Right renal pelvis (tissue), 4 donors: Measurements from ENCODE around the gene BCL11B. TPM values are rescaled to one million over a fixed set of nuclear protein-coding genes. Genes with fewer than 3 reads are reported as not detected.

Experiments used
- DNase-seq, 4 donors: peaks; one replicate each; pipeline ENCODE4 v3.0.0-alpha.2; 2013; ENCODE audit warnings: low read depth in 4 of 4, low spot score in 3 of 4, missing footprints in 1 of 4
- polyA plus RNA-seq, 4 donors: library from polyadenylated mRNA; unstranded; fragments of 120-200 nt; gene quantifications; one replicate each; pipeline ENCODE4 v1.2.1, GENCODE V29; 2013; ENCODE audit not compliant: insufficient read length in 4 of 4

Gene BCL11B
- polyA plus RNA-seq, 4 donors = 2.3 to 2.6 (median 2.4) TPM

DNA sequence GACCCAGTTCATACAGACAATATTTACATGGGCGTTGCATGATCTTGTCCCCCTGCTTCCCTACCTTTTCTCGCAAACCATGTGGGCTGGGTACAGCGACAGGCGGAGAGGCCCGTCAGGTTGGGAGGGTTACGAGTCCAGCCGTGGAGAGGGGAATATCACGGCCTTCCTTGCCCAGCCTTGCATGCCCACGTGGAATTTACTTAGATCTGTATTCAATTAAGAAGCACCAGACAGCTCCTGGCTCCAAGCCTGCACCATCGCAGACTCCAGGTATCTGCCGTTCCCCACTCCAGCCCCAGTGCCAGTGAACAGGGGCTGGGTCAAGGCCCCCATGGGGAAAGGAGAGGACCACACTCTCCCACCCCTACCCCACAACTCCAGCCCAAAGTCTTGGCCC is 29.8 kb downstream of the BCL11B start:
- DNase-seq = no peak

DNA sequence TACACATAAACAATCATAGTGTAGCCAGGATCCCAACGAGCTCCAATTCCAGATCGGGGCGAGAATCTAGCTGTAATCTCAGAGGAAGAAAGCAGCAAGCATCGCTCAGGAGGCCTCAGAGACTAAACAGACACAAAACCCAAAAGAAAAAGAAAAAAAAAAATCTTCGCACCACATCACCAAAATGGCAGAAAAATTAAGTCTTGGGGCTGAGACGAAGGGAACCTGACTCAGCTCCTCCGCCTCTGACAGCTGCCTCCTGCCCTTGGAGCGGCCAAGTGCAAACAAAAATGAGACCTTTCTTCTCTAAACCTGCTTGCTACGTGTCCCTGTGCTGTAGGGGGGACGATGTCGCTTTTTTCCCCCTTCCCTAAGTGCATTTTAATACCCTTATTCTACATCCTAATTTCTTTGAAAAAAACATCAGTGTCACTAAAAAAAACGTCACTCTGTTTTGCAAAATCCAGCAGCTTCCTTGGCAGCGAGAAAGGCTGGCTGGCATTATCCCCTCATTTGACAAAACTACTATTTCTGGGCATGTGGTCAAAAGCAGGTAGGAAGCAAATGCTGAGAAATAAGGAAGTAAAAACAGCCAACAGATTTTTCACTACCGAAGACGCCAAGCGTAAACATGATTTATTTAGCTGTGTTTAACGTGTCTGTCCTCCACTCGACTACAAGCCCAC is 30.5 kb downstream of the BCL11B start:
- DNase-seq = no peak

DNA sequence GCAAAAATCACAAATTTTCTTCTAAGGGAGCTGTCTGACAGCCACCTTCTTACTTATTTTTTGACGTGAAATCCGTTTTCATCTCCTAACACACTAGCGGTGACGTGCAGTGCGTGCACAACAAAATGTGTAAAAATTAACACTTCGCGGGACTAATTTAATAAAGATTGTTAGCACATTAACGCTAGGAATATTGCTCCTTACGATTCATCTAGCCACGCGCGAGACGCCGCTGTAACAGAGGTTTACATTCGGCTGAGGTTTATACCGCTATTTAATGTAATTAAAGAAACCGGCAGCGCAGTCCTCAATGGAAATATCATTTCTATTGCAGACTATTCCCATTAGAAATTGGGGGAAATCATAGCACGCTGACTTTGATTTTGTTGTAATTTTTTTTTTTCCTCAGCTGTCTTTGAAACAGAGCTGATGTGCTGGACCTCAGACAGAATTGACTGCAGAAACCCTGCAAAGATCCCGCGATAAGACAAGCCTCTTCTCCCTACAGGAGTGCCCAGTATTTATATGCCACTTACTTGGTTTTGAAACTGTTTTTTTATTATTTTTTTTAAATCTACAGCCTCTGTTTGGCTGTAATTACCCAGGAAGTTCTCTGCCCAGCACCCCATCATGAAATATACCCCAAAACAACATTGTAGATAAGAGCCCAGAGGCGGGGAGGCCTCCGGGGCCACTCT is 31.2 kb downstream of the BCL11B start:
- no peak for DNase-seq

DNA sequence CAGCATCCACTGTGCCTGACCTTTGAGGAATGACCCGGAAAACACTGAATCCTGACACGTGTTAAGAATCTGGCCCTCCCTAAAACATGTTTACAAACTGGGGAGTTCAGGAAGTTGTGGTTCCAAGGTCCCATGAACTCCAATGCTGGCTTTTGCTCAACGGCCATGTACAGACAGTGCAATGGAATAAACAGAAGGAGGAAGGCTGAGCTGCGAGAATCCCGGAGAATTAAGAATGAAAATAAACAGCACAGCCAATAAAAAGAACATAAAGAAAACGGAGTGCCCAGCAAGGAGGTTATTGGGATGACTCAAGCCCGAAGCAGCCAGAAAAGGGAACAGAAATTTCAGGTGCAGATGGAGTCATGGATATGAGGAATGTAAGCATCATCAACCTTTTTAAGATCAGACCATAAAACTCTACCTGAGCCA is 32.3 kb downstream of the BCL11B start:
- DNase-seq = no peak

DNA sequence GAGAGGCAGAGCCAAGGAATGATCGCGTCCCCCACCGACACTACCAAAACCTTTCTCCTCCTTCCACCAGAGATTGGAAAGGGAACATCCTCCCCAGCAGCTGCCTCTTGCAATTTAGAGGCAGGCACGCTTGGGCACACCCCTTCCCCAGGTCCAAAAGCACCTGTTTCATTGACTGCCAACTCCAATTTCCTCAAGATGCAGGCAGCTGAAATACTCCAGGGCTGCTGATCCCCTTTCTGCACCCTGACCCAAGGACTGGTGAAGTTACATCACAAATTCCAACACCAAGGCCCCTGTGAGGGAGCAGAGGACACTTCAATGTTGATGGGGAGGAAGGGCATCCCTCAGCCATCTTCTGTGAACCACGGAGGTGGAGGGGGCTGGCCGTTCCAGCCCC is 33.8 kb downstream of the BCL11B start:
- no peak for DNase-seq

DNA sequence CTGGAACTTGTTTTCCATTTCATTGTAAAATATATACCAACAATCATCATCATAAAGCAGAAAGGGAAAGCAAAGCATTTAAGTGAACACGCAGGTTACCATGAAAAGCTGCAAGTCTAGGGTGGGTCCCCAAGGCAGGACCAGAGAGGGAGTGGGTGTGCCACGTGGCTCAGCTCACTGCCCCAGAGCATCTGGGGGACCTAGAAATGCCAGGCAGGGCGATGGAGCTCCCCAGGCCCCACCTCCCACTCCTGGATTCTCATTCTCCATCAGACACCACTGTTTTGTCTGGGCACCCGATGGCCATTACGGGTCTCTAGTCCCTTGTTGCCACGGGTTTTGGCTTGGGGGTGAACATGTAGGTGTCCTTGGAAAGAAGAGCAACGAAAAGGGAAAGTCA is 34.7 kb downstream of the BCL11B start:
- DNase-seq = no peak

DNA sequence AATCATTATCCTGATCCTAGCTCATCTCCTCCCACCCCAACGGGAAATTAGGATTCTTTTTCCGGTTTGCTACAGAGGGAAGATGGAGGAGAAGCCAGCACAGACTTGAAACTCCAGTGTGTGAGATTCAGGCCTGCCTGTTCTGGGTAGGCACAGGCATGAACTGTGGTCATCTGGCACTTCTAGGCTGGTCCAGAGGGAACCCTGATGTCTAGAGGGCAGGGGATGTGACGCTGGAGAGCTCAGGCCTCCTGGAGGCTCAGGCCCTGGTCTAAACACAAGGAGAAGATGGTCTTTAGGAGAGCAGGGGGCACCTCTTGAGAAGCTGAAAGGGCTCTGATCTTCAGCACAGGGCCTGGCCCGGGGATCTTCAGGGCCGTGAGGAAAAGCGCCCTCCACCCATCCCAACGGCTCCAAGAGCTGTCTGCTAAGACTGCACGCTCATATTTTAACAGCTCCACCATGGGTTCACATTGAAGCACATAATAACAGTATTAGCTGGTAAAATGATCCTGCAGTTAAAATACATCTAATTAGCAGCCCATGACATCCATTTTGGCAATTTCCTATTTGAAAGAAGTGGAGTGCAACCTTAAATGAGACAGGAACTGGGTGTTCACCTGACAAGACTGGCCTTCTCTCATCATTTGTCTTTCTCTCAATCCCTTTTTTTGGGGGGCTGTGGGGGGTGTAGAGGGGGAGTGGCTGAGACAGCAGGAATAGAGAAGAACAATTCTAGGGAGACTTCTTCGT is 35.4 kb downstream of the BCL11B start:
- no peak for DNase-seq

DNA sequence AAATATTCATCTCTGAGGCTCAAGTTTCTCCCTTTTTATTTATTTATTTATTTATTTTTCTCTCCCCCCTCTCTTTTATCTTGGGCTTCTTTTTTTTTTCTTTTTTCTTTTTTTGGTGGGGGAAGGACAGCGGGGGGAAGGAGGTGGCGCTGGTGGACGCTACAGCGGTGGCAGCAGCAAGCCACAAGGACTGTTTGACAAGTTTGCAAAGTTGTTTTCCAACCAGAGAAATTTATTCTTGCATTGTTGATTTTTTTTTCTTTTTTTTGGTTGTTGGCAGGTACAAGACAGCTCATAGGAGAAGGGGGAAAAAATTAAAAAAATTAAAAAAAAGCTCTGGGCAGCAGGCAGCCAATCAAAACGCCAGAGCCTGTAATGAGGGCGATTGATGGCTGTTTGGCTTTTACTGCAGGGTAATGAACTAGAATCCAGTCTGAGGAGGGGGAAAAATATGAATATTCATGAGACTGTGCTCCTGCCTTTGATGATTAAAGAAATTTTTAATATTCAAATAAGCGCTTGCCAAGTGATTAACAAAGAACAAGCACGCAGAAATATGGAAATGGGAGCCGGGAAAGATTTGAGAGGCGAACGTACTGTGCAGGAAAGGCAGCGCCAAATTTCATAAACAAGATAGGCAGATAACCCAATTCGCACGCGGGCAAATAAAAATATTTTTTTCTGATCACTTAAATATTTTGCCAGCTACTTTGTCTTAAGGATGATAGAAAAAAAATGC is 36.2 kb downstream of the BCL11B start:
- DNase-seq = no peak

DNA sequence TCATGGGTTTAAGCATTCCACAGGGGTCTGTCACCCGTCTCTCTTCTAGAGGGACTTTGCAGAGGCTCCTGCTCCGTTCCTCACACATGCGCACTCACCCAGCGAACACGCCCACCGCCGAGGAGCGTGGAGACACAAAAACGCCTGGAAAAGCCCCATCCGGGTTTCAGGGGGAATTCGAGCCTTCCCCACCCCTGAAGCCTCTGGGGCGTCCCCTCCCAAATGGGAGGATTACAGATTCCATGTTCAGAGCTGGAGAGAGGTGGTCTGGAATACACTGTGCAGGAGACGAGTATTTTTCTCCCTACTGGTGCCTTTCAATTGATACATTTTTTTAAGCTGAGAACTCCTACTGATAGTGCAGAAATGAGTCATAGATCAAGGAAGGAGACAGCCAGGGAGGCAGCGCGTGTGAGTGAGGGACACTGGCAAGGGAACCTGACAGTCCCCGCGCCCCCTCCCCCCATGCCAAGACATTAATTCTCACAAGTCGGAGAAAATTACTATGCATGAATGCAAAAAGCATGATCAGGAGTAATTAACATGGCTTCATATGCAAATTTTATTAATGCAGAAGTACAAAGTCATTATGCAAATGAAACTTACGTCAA is 36.9 kb downstream of the BCL11B start:
- DNase-seq = no peak

DNA sequence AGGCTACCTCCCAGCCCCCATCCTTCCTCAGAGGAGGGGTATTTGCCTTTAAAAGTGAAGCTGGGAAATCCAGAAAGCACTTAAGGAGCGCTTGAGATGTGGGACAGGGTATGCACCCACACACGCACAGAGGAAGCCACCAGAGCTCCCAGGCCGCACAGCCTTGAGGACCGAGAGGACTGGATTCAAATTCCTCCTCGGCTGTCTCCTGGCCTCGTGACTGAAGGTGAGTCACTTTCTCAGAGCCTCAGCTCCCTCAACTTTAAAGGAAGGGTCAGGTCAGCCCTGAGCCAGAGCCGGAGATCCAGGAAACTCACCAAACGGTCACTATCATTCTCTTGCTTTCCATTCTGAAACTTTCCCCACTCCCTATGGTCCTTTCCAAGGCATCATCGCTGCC is 37.6 kb downstream of the BCL11B start:
- DNase-seq = no peak

DNA sequence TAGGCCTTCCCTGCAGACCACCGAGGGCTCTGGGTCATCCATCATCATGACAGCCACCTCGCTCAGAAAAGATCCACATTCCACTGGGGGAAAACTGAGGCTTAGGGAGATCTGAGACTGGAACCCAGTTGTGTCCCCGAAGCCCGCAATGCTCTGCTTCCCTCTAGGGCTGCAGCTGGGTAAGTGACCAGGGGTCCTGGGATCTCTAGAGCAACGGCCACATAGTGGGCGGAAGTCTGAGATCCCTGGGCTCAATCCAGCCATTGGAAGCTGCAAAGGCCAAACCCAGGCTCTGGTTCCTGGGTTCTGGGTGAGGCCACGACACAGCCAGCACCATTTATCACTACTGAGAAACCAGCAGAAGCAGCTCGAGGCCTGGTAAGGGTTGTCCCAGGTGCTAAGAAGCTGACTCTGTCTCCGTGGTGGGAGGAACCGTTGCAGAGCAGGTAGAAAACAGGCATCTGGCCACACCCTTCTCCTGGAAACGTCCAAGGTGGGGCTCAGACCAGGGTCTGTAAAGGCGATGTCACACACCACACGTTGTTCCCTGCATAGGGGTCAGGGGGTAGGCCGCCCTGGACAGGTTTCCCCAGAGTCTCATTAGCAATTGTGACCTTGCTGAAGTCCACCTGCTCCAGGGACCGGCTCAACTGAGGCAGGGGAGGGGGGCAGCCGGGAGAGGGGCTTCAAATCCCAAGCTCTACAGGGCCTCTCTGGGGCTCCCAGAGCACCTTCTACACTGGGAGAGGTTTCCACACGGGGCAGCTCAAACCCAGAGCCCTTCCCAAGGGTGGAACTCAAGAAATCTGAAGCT is 38.6 kb downstream of the BCL11B start:
- no peak for DNase-seq

DNA sequence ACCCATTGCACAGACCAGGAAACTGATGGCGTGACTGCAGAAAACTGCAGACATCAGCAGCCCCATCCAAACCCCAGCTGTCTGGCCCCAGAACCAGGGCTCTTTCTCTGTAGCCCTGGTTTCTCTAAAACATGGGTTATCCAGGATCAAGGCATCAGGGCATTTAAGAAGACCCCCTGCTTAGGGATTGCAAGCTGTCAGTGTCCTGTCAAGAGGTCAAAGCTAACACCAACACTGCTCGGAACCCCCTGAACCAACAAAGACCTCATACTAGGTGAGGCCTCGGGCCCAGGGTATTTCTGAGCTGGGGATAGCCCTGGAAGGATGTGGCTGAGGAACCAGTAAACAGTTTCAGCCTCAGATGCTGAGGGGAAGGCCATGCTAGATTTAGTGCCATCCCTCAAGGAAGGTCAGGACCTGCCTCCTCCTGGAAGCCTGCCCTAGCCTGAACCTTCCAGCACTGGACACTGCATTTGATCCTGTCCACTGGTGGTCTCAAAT is 39.2 kb downstream of the BCL11B start:
- DNase-seq = no peak

DNA sequence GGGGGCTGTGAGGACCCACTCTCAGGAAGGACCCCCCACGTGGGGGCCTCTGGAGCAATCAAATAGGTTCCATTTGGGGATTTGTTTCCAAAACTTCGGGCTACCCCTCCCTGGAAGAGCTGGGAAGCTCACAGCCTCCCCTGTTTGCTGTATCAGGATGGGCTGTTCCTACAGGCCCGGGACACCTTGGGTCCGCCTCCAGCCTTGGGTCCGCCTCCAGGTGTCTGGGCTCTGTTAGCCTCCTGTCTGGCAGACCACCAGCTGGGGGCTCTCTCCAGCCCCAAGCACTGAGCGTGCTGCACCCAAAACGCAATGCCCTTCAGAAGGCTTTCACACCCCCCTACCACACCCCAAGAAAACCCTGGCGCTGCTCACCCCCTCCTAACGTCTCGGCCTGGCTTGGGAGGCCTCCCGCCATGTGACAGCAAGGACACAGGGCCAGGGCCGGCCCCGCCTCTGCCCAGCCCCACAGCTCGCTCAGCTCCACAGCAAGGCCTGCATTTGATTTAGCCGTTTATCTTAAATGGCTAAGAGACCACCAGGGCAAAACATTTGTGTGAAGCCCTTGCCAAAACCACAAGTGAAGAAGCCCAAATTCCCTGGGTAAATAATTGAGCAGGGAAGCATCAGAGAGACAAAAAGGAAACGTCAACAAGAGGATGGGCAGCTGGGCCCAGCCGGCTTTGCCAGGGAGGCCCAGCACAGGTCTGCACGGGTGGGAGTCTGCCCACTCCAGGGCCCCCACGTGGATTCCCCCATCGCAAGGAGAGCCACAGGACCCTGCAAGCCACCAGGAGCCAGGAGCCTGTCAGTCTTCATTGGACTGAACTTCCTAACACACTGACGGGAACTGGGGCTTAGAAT is 39.9 kb downstream of the BCL11B start:
- DNase-seq = peak in 2 of 4 donors; percentile 48 to 72

DNA sequence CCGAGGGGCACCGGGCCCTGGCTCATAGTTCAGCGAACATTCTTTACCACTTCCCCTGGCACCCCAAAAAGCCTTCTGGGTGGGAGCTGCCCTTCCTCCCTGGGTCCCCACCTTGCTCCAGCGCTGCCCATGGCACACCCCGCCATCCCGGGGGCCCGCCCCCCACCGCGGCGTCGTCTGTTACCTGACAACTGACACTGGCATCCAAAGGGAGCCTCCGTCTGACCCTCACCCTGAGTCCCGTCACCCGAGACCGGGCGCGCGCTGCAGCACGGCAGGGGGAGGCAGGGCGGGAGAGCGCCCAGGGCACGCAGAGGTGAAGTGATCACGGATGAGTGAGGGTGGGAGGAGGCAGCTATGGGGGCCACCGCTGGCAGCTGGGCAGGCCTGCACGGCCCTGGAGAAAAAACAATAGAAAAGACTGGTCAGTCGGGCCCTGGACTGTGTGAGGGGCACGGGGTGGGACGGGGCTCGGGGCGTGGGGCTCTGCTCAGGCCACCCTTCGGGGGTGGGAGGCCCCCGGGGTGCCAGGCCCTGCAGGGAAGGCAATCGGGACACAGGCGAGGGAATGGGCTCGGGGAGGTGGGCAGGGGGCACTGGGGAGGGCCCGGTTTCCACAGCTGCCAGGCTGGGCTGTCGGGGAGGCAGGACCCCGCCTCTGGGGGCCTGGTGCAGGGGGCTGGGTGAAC is 40.7 kb downstream of the BCL11B start:
- peak in 1 of 4 donors; percentile 28 for DNase-seq

DNA sequence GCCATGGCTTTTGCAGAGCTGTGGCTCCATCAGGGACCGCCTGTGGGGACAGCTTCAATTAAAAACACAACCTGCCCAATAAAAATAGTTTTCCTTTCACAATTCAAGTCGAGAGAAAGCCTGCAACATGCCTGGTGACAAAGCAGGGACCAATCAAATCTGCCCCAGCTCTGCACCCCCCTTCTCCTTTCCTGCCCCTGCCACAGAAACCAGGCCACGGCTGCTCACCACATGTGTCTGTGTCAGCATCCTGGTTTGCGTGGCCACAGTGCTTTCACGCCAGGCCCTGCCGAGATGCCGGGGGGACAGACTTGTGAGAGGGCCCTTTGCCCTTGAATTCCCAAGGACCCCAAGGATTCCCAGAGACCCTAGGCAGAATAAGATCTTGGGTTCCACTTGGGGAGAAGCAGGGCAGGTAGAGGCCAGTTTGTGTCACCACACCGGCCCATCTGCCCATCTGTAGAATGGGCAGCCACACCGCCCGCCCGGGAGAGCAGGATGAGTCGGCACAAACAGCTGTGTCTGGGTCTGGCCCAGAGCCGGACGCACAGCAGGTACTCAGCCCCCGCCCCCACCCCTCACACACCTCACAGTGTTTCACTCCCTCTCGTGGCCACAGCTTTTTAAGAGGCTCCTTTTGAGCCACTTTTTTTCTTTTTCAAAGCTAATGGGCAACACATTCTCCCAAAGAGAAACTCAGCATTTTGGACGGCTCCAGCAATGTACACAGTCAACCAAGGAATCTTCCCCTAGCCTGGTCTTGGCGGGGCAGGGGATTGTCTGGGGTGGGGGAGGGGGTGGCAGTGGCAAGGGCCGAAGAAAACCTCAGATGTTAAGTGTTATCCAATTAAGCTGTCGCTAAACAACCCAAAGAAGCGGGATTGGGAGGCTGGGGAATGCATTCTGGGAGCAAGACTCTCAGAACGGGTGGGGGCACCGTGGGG is 41.5 kb downstream of the BCL11B start:
- DNase-seq = peak in 1 of 4 donors; percentile 35

DNA sequence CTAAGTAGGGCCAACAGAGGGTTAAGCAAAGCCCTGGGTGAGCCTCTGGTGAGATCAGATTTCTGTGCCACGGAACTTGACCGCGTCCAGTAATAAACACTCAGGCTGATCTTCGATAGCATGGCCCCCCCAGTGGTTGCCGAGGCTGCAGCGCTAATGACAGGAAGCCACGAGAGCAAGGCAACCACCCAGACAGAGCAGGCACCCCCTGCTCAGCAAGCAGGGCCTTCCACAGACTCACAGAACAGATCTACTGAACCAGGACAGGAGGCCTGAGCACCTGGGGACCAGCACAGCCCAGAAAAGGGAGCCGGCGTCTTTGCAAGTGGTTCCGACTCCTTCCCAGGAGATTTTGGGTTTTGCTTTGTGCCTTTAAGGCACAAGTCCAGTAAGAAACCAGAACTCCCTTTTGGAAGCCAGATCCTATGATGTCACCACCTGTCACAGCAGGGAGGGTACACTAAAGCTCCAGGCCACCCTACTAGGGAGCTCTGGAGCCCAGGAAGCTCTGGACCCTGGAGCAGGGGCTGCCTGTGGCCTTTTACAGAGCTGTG is 42.3 kb downstream of the BCL11B start:
- DNase-seq = peak in 1 of 4 donors; percentile 47
